Common myeloid progenitor, CD34-positive (primary cell): ENCODE data around the gene POR. TPM values are rescaled to one million over a fixed set of nuclear protein-coding genes. Genes with fewer than 3 reads are reported as not detected.

Source experiments
- CTCF ChIA-PET: fragments of 350-600 bp; sonication (Branson Sonifier 250); formaldehyde crosslinking; loops from one replicate; lab custom pipeline; 2021; ENCODE audit warnings: antibody characterized with exemption; lab: Charles Lee
- POLR2A ChIA-PET: fragments of 350-600 bp; sonication (Branson Sonifier 250); formaldehyde crosslinking; loops from one replicate; lab custom pipeline; 2021; ENCODE audit warnings: antibody characterized with exemption; lab: Charles Lee
- DNase-seq, 3 donors: peaks; one replicate each; pipeline versions ENCODE4 v3.0.0 to v3.0.0-alpha.2; 2013
- H3K27ac ChIP-seq, 2 experiments: 1 replicate in 1 of 2; 2 replicates in 1 of 2; pipeline ENCODE4 v1.7.0; 2013; ENCODE audit warnings: inconsistent platforms in 2 of 2, low read length in 2 of 2, mild to moderate bottlenecking in 2 of 2, low read depth in 1 of 2, moderate library complexity in 1 of 2; ENCODE audit not compliant: severe bottlenecking in 2 of 2, insufficient read depth in 1 of 2, poor library complexity in 1 of 2
- H3K27me3 ChIP-seq, 5 experiments: replicated peaks in 2 of 5; 1 replicate in 3 of 5; 2 replicates in 2 of 5; pipeline versions ENCODE4 v1.6.1 to v1.7.0; 2013; ENCODE audit warnings: low read length in 4 of 5, mild to moderate bottlenecking in 2 of 5, moderate library complexity in 2 of 5, inconsistent platforms in 1 of 5; ENCODE audit not compliant: insufficient read depth in 5 of 5, control insufficient read depth in 4 of 5
- H3K36me3 ChIP-seq, 4 experiments: 1 replicate in 2 of 4; 2 replicates in 2 of 4; pipeline versions ENCODE4 v1.6.1 to v1.7.0; 2013; ENCODE audit warnings: low read length in 3 of 4, control low read depth in 1 of 4, mild to moderate bottlenecking in 1 of 4; ENCODE audit not compliant: control insufficient read depth in 4 of 4, insufficient read depth in 4 of 4
- H3K4me1 ChIP-seq, 4 experiments: 1 replicate in 3 of 4; 2 replicates in 1 of 4; pipeline versions ENCODE4 v1.6.1 to v1.7.1; 2013; ENCODE audit warnings: low read length in 3 of 4, mild to moderate bottlenecking in 3 of 4, control low read depth in 1 of 4, inconsistent platforms in 1 of 4, moderate library complexity in 1 of 4; ENCODE audit not compliant: control insufficient read depth in 4 of 4, insufficient read depth in 4 of 4; ENCODE audit errors: control extremely low read depth in 1 of 4
- H3K4me3 ChIP-seq, 7 experiments: 1 replicate in 4 of 7; 2 replicates in 3 of 7; pipeline versions ENCODE4 v1.5.1 to v1.7.0; 2013; ENCODE audit warnings: mild to moderate bottlenecking in 7 of 7, low read length in 6 of 7, moderate library complexity in 6 of 7, inconsistent platforms in 2 of 7, low read depth in 2 of 7, control low read depth in 1 of 7; ENCODE audit not compliant: insufficient read depth in 4 of 7, control insufficient read depth in 1 of 7; ENCODE audit errors: extremely low read depth in 1 of 7
- H3K9me3 ChIP-seq, 5 experiments: 1 replicate in 4 of 5; 2 replicates in 1 of 5; pipeline versions ENCODE4 v1.6.1 to v1.7.1; 2013; ENCODE audit warnings: low read length in 4 of 5, mild to moderate bottlenecking in 2 of 5, inconsistent platforms in 1 of 5, low read depth in 1 of 5, moderate library complexity in 1 of 5; ENCODE audit not compliant: control insufficient read depth in 4 of 5, insufficient read depth in 2 of 5; ENCODE audit errors: control extremely low read depth in 1 of 5
- WGBS: methylation state at CpG from one replicate; pipeline ENCODE4 v1.1.5; 2013; ENCODE audit not compliant: insufficient coverage; 5-methylcytosine and 5-hydroxymethylcytosine counted together
- polyA plus RNA-seq: library from polyadenylated mRNA; unstranded; fragments of 120-200 nt; gene quantifications from one replicate; pipeline ENCODE4 v1.2.1, GENCODE V29; 2013

Gene POR
- 11.5 TPM for polyA plus RNA-seq

- H3K4me1 ChIP-seq, result peaks cover 5 to 18% (median 14%) of the 10 kb centered on the region in 4 experiments
- H3K9me3 ChIP-seq, result no peaks in the 10 kb centered on the region
- ChIA-PET POLR2A (interaction anchor here (0.5 to 1.5 kb wide), 8 partner anchors 11 to 105 kb away, joined by 3 to 6 read pairs (median 4); no protein-coding TSS in a partner anchor), CTCF (interaction anchor here (1.0 to 1.4 kb wide), 2 partner anchors 13 to 107 kb away, joined by 3 to 10 read pairs; no protein-coding TSS in a partner anchor)
- no peaks in the 10 kb centered on the region for H3K36me3 ChIP-seq
- H3K27me3 ChIP-seq, result no peaks in the 10 kb centered on the region
- H3K27ac ChIP-seq, result peak within 1 kb of the TSS; percentile 61 to 85
- peak; percentile 92 to 97 (median 96) for DNase-seq
- H3K4me3 ChIP-seq, result peak within 1 kb of the TSS; percentile 61 to 84 (median 77)
- WGBS, result under 1% methylated on average over 64 of the region's 82 CpGs
Measured at GRCh38 chr7:75914655-75915415, at the start of gene POR. Gene POR, plus strand, starts transcription at chr7:75915155. Its CDS starts 38,847 bp downstream, at chr7:75954002.

- no peak for DNase-seq
- WGBS, result 86% methylated on average over 5 of the region's 5 CpGs
- no peaks in the 10 kb centered on the region for H3K9me3 ChIP-seq
- no peaks in the 10 kb centered on the region for H3K36me3 ChIP-seq
- CTCF ChIA-PET, result interaction anchor here (0.6 to 4.9 kb wide), 10 partner anchors 9 to 154 kb away, joined by 3 to 78 read pairs (median 4); partner anchors contain the start of gene RHBDD2
- H3K27me3 ChIP-seq, result peaks cover 0 to 2% (median 0%) of the 10 kb centered on the region in 5 experiments
- POLR2A ChIA-PET, result no interaction called here
- H3K27ac ChIP-seq, result no peak overlapping the region
- peaks cover 0 to 5% (median 0%) of the 10 kb centered on the region in 4 experiments for H3K4me1 ChIP-seq
- H3K4me3 ChIP-seq, result no peak overlapping the region
Measured at GRCh38 chr7:75866114-75866488, 48.9 kb upstream of the POR start.

- peak; percentile 59 to 77 (median 73) for DNase-seq
- Histone ChIP-seq H3K4me3 (no peak overlapping the region), H3K9me3 (no peaks in the 10 kb centered on the region), H3K4me1 (peaks cover 0 to 5% (median 0%) of the 10 kb centered on the region in 4 experiments), H3K27ac (no peak overlapping the region), H3K36me3 (no peaks in the 10 kb centered on the region), H3K27me3 (peaks cover 0 to 2% (median 0%) of the 10 kb centered on the region in 5 experiments)
- POLR2A ChIA-PET, result no interaction called here
- CTCF ChIA-PET, result interaction anchor here (0.6 to 4.9 kb wide), 16 partner anchors 9 to 173 kb away, joined by 3 to 78 read pairs (median 3); partner anchors contain the start of gene RHBDD2
- WGBS, result 46% methylated on average over 15 of the region's 19 CpGs
Measured at GRCh38 chr7:75866489-75867389, 48.2 kb upstream of the POR start.

GRCh38 chr7:75867390-75867717 lies 47.6 kb upstream of the POR start:
- H3K4me1 ChIP-seq, result peaks cover 0 to 5% (median 0%) of the 10 kb centered on the region in 4 experiments
- ChIA-PET POLR2A (no interaction called here), CTCF (interaction anchor here (1.0 to 4.9 kb wide), 7 partner anchors 10 to 153 kb away, joined by 3 to 78 read pairs (median 4); partner anchors contain the start of gene RHBDD2)
- H3K9me3 ChIP-seq, result no peaks in the 10 kb centered on the region
- H3K27ac ChIP-seq, result no peak overlapping the region
- DNase-seq, result no peak
- no CpG with 5 or more reads among the region's 4 CpGs for WGBS
- no peak overlapping the region for H3K4me3 ChIP-seq
- peaks cover 0 to 2% (median 0%) of the 10 kb centered on the region in 5 experiments for H3K27me3 ChIP-seq
- H3K36me3 ChIP-seq, result no peaks in the 10 kb centered on the region

- Histone ChIP-seq H3K9me3 (no peaks in the 10 kb centered on the region), H3K4me3 (no peak overlapping the region), H3K27me3 (peaks cover 0 to 2% (median 0%) of the 10 kb centered on the region in 5 experiments), H3K36me3 (no peaks in the 10 kb centered on the region), H3K4me1 (peaks cover 0 to 5% (median 0%) of the 10 kb centered on the region in 4 experiments), H3K27ac (no peak overlapping the region)
- DNase-seq, result no peak
- ChIA-PET CTCF (interaction anchor here (2.8 kb wide), 1 partner anchor 153 kb away, joined by 25 read pairs; no protein-coding TSS in a partner anchor), POLR2A (no interaction called here)
- WGBS, result no CpG with 5 or more reads among the region's 2 CpGs
Measured at GRCh38 chr7:75868153-75868552, 46.8 kb upstream of the POR start.

GRCh38 chr7:75869776-75870379 lies 45.1 kb upstream of the POR start:
- POLR2A ChIA-PET, result interaction anchor here (0.6 kb wide), 1 partner anchor 209 kb away, joined by 3 read pairs; no protein-coding TSS in a partner anchor
- CTCF ChIA-PET, result interaction anchor here (1.4 to 2.8 kb wide), 2 partner anchors 25 to 151 kb away, joined by 4 to 25 read pairs; no protein-coding TSS in a partner anchor
- no peak overlapping the region for H3K27ac ChIP-seq
- no peaks in the 10 kb centered on the region for H3K36me3 ChIP-seq
- DNase-seq, result peak in 1 of 3 donors; percentile 38
- WGBS, result 100% methylated on average over 3 of the region's 7 CpGs
- no peaks in the 10 kb centered on the region for H3K9me3 ChIP-seq
- peaks cover 0 to 2% (median 0%) of the 10 kb centered on the region in 5 experiments for H3K27me3 ChIP-seq
- peaks cover 0 to 5% (median 0%) of the 10 kb centered on the region in 4 experiments for H3K4me1 ChIP-seq
- H3K4me3 ChIP-seq, result no peak overlapping the region
